Measurements from ENCODE around the gene POU2AF1.

- TF ChIP-seq RAD21 (conservative IDR thresholded peaks at IDR 0.05 in 1 of 2, IDR thresholded peaks at IDR 0.05 in 1 of 2) = no peak
- TF ChIP-seq ZNF302 (CRISPR knock-in tag; IDR thresholded peaks at IDR 0.05) = no peak
- TF ChIP-seq CTCF (IDR thresholded peaks at IDR 0.05) = no peak
- no peak for TF ChIP-seq HOXB13 (CRISPR knock-in tag; IDR thresholded peaks at IDR 0.05; ENCODE audit: low read depth)
- TF ChIP-seq POLR2A (IDR thresholded peaks at IDR 0.05; ENCODE audit: low read length) = no peak
- TF ChIP-seq KDM5A (IDR thresholded peaks at IDR 0.05) = no peak
Measured at GRCh38 chr11:111322534-111322933, 56.5 kb downstream of the POU2AF1 start.
